ENCODE results near the gene MLLT11. TPM values are rescaled to one million over a fixed set of nuclear protein-coding genes. Genes with fewer than 3 reads are reported as not detected.
"Not testable (repeated sequence)": the region's sequence is repeated elsewhere in the genome, so short reads cannot be mapped to it uniquely, and the experiment has no call there.

MLLT11 gene
- total RNA-seq, 1 donor from 2014 or later, result 0.67 TPM

GRCh38 chr1:151072224-151072623, 12.0 kb downstream of the MLLT11 start:
- no peak for TF ChIP-seq CTCF (IDR thresholded peaks at IDR 0.05)
- Mint-ChIP-seq H3K4me1 (peaks cover 16% of the 10 kb centered on the region), H3K27ac (no peak overlapping the region), H3K27me3 (no peaks in the 10 kb centered on the region), H3K4me3 (peak overlapping the region; percentile 97), H3K9me3 (no peaks in the 10 kb centered on the region), H3K36me3 (ENCODE audit: low read depth) (peaks cover 21% of the 10 kb centered on the region)
- ATAC-seq (ENCODE audit: low read depth), result no peak
- ChIA-PET POLR2A (interaction anchor here (0.5 to 3.3 kb wide), 4 partner anchors 13 to 118 kb away, joined by 3 to 98 read pairs (median 20); partner anchors contain the start of genes C1orf56, CDC42SE1, MLLT11 and VPS72), CTCF (interaction anchor here (0.7 to 2.1 kb wide), 6 partner anchors 12 to 118 kb away, joined by 3 to 12 read pairs (median 3); partner anchors contain the start of genes C1orf56, CDC42SE1, MLLT11 and TNFAIP8L2)
- intact Hi-C loops (cut with micrococcal nuclease), result no loop called here
- no peak for DNase-seq

GRCh38 chr1:151085953-151086559, 25.9 kb downstream of the MLLT11 start:
- CTCF ChIA-PET, result interaction anchor here (0.6 to 0.7 kb wide), 2 partner anchors 14 to 234 kb away, joined by 3 read pairs; no protein-coding TSS in a partner anchor
- no peak for TF ChIP-seq CTCF (IDR thresholded peaks at IDR 0.05)
- POLR2A ChIA-PET, result interaction anchor here (0.6 to 1.3 kb wide), 2 partner anchors 15 to 26 kb away, joined by 4 to 5 read pairs; partner anchors contain the start of gene CDC42SE1
- ATAC-seq (ENCODE audit: low read depth) (no peak), DNase-seq (no peak)
- Mint-ChIP-seq H3K36me3 (ENCODE audit: low read depth) (peaks cover 8% of the 10 kb centered on the region), H3K4me1 (peaks cover 6% of the 10 kb centered on the region), H3K4me3 (no peak overlapping the region), H3K27me3 (no peaks in the 10 kb centered on the region), H3K9me3 (no peaks in the 10 kb centered on the region), H3K27ac (no peak overlapping the region)
- intact Hi-C loops (cut with micrococcal nuclease), result no loop called here

GRCh38 chr1:151097426-151097825, 37.2 kb downstream of the MLLT11 start:
- POLR2A ChIA-PET; DNase-seq; H3K4me3 Mint-ChIP-seq; H3K27ac Mint-ChIP-seq; intact Hi-C loops (cut with micrococcal nuclease); H3K9me3 Mint-ChIP-seq; ATAC-seq (ENCODE audit: low read depth); H3K27me3 Mint-ChIP-seq; H3K4me1 Mint-ChIP-seq: not testable (repeated sequence)
- CTCF ChIA-PET, result interaction anchor here (6.9 kb wide), 1 partner anchor 59 kb away, joined by 160 read pairs; the partner anchor contains the start of gene TNFAIP8L2
- peaks cover 15% of the 10 kb centered on the region for H3K36me3 Mint-ChIP-seq (ENCODE audit: low read depth)

GRCh38 chr1:151098126-151098525, 37.9 kb downstream of the MLLT11 start:
- Mint-ChIP-seq H3K4me1 (no peaks in the 10 kb centered on the region), H3K4me3 (no peak overlapping the region), H3K27ac (no peak overlapping the region), H3K36me3 (ENCODE audit: low read depth) (peaks cover 15% of the 10 kb centered on the region), H3K27me3 (no peaks in the 10 kb centered on the region), H3K9me3 (no peaks in the 10 kb centered on the region)
- intact Hi-C loops (cut with micrococcal nuclease), result no loop called here
- TF ChIP-seq CTCF (IDR thresholded peaks at IDR 0.05), result no peak
- DNase-seq, result no peak
- ChIA-PET CTCF (interaction anchor here (6.9 kb wide), 1 partner anchor 59 kb away, joined by 160 read pairs; the partner anchor contains the start of gene TNFAIP8L2), POLR2A (interaction anchor here (0.7 kb wide), 1 partner anchor 33 kb away, joined by 13 read pairs; no protein-coding TSS in a partner anchor)
- ATAC-seq (ENCODE audit: low read depth), result no peak

- POLR2A ChIA-PET, result no interaction called here
- Mint-ChIP-seq H3K4me3 (no peak overlapping the region), H3K27ac (no peak overlapping the region)
These were observed 44.4 kb downstream of the MLLT11 start for GRCh38 chr1:151104630-151105029.

More at GRCh38 chr1:151104630-151105029, 44.4 kb downstream of the MLLT11 start:
- H3K27me3 Mint-ChIP-seq, result no peaks in the 10 kb centered on the region
- TF ChIP-seq CTCF (IDR thresholded peaks at IDR 0.05), result no peak
- intact Hi-C loops (cut with micrococcal nuclease), result no loop called here
- CTCF ChIA-PET, result no interaction called here
- ATAC-seq (ENCODE audit: low read depth), result no peak
- H3K36me3 Mint-ChIP-seq (ENCODE audit: low read depth), result peaks cover 40% of the 10 kb centered on the region
- no peaks in the 10 kb centered on the region for H3K4me1 Mint-ChIP-seq
- DNase-seq, result no peak
- no peaks in the 10 kb centered on the region for H3K9me3 Mint-ChIP-seq
